Left lung (tissue), 14 donors: Measurements from ENCODE around the gene MEF2C. TPM values are rescaled to one million over a fixed set of nuclear protein-coding genes. Genes with fewer than 3 reads are reported as not detected.

Source experiments
- ATAC-seq: fragments of 200-7000 bp; cut with Tn5 transposase; one replicate; pipeline ENCODE4 v1.9.1; 2020; ENCODE audit warnings: moderate library complexity
- DNase-seq, 4 donors: peaks; one replicate each; pipeline ENCODE4 v3.0.0-alpha.2; 2013 to 2020
- H3K27ac ChIP-seq, 2 donors: fragments of 200-600 bp; sonication (generic) in 1 of 2; one replicate each; pipeline versions ENCODE4 v1.5.0 to v1.8.0; 2020 to 2021
- H3K27me3 ChIP-seq, 2 donors: fragments of 200-600 bp; sonication (generic) in 1 of 2; one replicate each; pipeline versions ENCODE4 v1.5.0 to v1.8.0; 2020 to 2021
- H3K36me3 ChIP-seq, 2 donors: fragments of 200-600 bp; sonication (generic) in 1 of 2; one replicate each; pipeline versions ENCODE4 v1.5.0 to v1.8.0; 2020 to 2021
- H3K4me1 ChIP-seq, 2 donors: fragments of 200-600 bp; one replicate each; pipeline ENCODE4 v1.8.0; 2021
- H3K4me3 ChIP-seq, 2 donors: fragments of 200-600 bp; sonication (generic) in 1 of 2; one replicate each; pipeline versions ENCODE4 v1.5.0 to v1.8.0; 2020 to 2021; ENCODE audit warnings: mild to moderate bottlenecking in 1 of 2
- H3K9me3 ChIP-seq, 2 donors: fragments of 200-600 bp; sonication (generic) in 1 of 2; one replicate each; pipeline versions ENCODE4 v1.5.0 to v1.8.0; 2020 to 2021
- CTCF ChIP-seq, 2 donors: fragments of 200-600 bp; sonication (generic) in 1 of 2; IDR thresholded peaks; one replicate each; pipeline versions ENCODE4 v1.5.0 to v1.8.0; 2021; ENCODE audit warnings: antibody characterized with exemption in 2 of 2
- intact Hi-C, 2 donors: fragments of 100-400 bp; cut with DNase I; formaldehyde crosslinking; loops; one replicate each; pipeline versions ENCODE4 v1.11.2 to v1.14.2; 2022
- long read RNA-seq, 12 donors: library from polyadenylated mRNA in 2 of 12; unstranded in 2 of 12; transcript quantifications; one replicate each; pipeline ENCODE4 v2.0.0 and lab custom pipeline, GENCODE V29; 2019 to 2026
- polyA plus RNA-seq, 6 donors: library from polyadenylated mRNA; unstranded; fragments of 120-200 nt; gene quantifications; one replicate each; pipeline ENCODE4 v1.2.1, GENCODE V29; 2013; ENCODE audit not compliant: insufficient read length in 6 of 6
- total RNA-seq, 2 donors: library from RNA; stranded (reverse); fragmentation: NEBNext Ultra II Directional; extraction: Animal tissue kit (Norgen Biotek cat#: 25700); gene quantifications; one replicate each; pipeline ENCODE4 v1.2.1, GENCODE V29; 2021
- donor health status: DM: no; HTN: yes; CAD: no.
- donor health status: DM: no; HTN: no; CAD: no.

Gene MEF2C
- total RNA-seq (10 to 100 TPM; 45.7 to 46.1 TPM), polyA plus RNA-seq (10 to 100 TPM; 78.6 to 97.3 (median 82.8) TPM)
- long read RNA-seq, donor 1, partial matches to known transcripts, result 0 of 8 reads
- long read RNA-seq, donor 1, other reads (novel, unspliced or antisense), result 0 of 8 reads
- long read RNA-seq, donor 2, partial matches to known transcripts, result 0 of 8 reads
- long read RNA-seq, donor 2, other reads (novel, unspliced or antisense), result 0 of 8 reads
- long read RNA-seq, donor 3, partial matches to known transcripts, result 0 of 6 reads
- long read RNA-seq, donor 3, other reads (novel, unspliced or antisense), result 0 of 6 reads
- long read RNA-seq, donor 4, partial matches to known transcripts, result 8 of 10 reads
- long read RNA-seq, donor 4, other reads (novel, unspliced or antisense), result 2 of 10 reads
- long read RNA-seq, donor 5, partial matches to known transcripts, result 0 of 9 reads
- long read RNA-seq, donor 5, other reads (novel, unspliced or antisense), result 0 of 9 reads
- long read RNA-seq, donor 6, partial matches to known transcripts, result 0 of 4 reads
- long read RNA-seq, donor 6, other reads (novel, unspliced or antisense), result 0 of 4 reads
- long read RNA-seq, donor 7, full-length matches to known transcripts, result 9 of 9 reads
- long read RNA-seq, donor 7, partial matches to known transcripts, result 0 of 9 reads
- long read RNA-seq, donor 7, other reads (novel, unspliced or antisense), result 0 of 9 reads
- long read RNA-seq, donor 8, partial matches to known transcripts, result 0 of 15 reads
- long read RNA-seq, donor 8, other reads (novel, unspliced or antisense), result 8 of 15 reads
- long read RNA-seq, donor 9, partial matches to known transcripts, result 0 of 1 reads
- long read RNA-seq, donor 9, other reads (novel, unspliced or antisense), result 0 of 1 reads
- long read RNA-seq, donor 10, partial matches to known transcripts, result 1 of 6 reads
- long read RNA-seq, donor 10, other reads (novel, unspliced or antisense), result 5 of 6 reads
- long read RNA-seq, donor 11, full-length matches to known transcripts, result 9 of 9 reads
- long read RNA-seq, donor 11, partial matches to known transcripts, result 0 of 9 reads
- long read RNA-seq, donor 11, other reads (novel, unspliced or antisense), result 0 of 9 reads
- long read RNA-seq, donor 12, partial matches to known transcripts, result 0 of 6 reads
- long read RNA-seq, donor 12, other reads (novel, unspliced or antisense), result 0 of 6 reads

GRCh38 chr5:88883059-88883835, at the start of gene MEF2C:
Gene MEF2C, minus strand, starts transcription at chr5:88883184. Its CDS starts 59,396 bp downstream, at chr5:88823788.
- no peak for TF ChIP-seq CTCF (IDR thresholded peaks at IDR 0.05)
- no peaks in the 10 kb centered on the region for H3K36me3 ChIP-seq
- H3K27ac ChIP-seq, result peak within 1 kb of the TSS; percentile 91 to 93
- peaks cover 0 to 8% of the 10 kb centered on the region in 2 donors for H3K27me3 ChIP-seq
- H3K4me3 ChIP-seq, result peak within 1 kb of the TSS; percentile 63 to 70
- DNase-seq (peak; percentile 79 to 91 (median 88)), ATAC-seq (peak; percentile 82)
- no peaks in the 10 kb centered on the region for H3K9me3 ChIP-seq
- H3K4me1 ChIP-seq, result peaks cover 0 to 62% of the 10 kb centered on the region in 2 donors
- intact Hi-C loops, result loop anchor here in 1 of 2 donors (10.0 kb wide), 1 partner anchor 148 kb away; no protein-coding TSS in a partner anchor

GRCh38 chr5:88932541-88932940, 49.6 kb upstream of the MEF2C start:
- no peak for DNase-seq
- ATAC-seq, result no peak
- H3K27ac ChIP-seq, result no peak overlapping the region
- no peak for TF ChIP-seq CTCF (IDR thresholded peaks at IDR 0.05)
- H3K36me3 ChIP-seq, result no peaks in the 10 kb centered on the region
- no peaks in the 10 kb centered on the region for H3K9me3 ChIP-seq
- no peaks in the 10 kb centered on the region for H3K27me3 ChIP-seq
- no peaks in the 10 kb centered on the region for H3K4me1 ChIP-seq
- no peak overlapping the region for H3K4me3 ChIP-seq
- intact Hi-C loops, result no loop called here

- no peaks in the 10 kb centered on the region for H3K36me3 ChIP-seq
- no peak for ATAC-seq
- H3K9me3 ChIP-seq, result no peaks in the 10 kb centered on the region
- no peak for DNase-seq
- intact Hi-C loops, result no loop called here
- no peaks in the 10 kb centered on the region for H3K4me1 ChIP-seq
- H3K27ac ChIP-seq, result no peak overlapping the region
- no peaks in the 10 kb centered on the region for H3K27me3 ChIP-seq
- H3K4me3 ChIP-seq, result no peak overlapping the region
- TF ChIP-seq CTCF (IDR thresholded peaks at IDR 0.05), result no peak
These were observed 47.4 kb upstream of the MEF2C start for GRCh38 chr5:88930335-88930734.

- no peak overlapping the region for H3K27ac ChIP-seq
These were observed 46.4 kb upstream of the MEF2C start for GRCh38 chr5:88929385-88929784.

More at GRCh38 chr5:88929385-88929784, 46.4 kb upstream of the MEF2C start:
- Histone ChIP-seq H3K27me3 (no peaks in the 10 kb centered on the region), H3K36me3 (no peaks in the 10 kb centered on the region), H3K4me3 (no peak overlapping the region), H3K4me1 (no peaks in the 10 kb centered on the region), H3K9me3 (no peaks in the 10 kb centered on the region)
- intact Hi-C loops, result no loop called here
- no peak for TF ChIP-seq CTCF (IDR thresholded peaks at IDR 0.05)
- ATAC-seq, result no peak
- DNase-seq, result no peak
